NCI-H748 (cell line): ENCODE results near the gene OPALIN.

Experiments used
- DNase-seq: peaks from one replicate; lab custom pipeline; 2025; ENCODE audit not compliant: unreplicated experiment; lab: John Stamatoyannopoulos, UW

Gene OPALIN

GRCh38 chr10:96305019-96305418, 53.8 kb downstream of the OPALIN start:
- DNase-seq = no peak

DNA sequence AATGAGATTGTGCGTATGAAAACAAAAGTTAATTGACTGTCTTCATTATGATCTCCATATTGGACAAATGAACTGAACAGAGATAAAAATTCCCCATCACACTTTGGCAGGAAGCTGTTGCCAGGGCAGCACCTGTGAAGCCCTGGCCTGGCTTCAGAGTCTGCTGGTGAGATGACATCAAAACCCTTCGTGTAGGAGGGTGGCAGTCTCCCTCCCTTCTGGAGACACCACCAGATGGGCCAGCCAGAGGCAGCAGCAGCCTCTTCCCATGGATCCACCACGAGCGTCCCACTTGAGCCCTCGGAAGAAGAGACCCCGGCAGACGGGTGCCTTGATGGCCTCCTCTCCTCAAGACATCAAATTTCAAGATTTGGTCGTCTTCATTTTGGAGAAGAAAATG, 54.6 kb downstream of the OPALIN start, which contains the start of gene DNTT:
DNTT (plus strand) TSS at position 205 of the 400 bp plus-strand sequence; CDS start at position 269, 64 bp downstream.
- DNase-seq = no peak

DNA sequence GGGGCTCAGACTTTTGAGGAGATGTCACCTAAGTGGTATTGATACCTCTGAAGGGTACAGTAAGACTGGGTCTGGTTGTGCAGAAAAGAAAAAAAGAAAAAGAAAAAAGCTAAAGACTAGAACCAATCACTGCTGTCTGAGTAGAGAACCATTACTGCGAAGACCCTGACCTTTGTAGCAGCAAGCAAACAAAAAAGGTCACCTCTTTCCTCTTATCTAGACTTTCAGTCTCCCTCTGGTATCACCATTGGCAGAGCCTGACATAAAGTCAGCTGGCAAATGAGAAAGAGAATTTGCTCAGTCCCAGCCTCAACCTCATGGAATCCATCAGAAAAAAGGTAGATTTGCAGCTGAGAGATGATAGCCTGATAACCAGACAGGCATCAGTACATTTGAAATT, 57.2 kb downstream of the OPALIN start:
- DNase-seq = peak; percentile 1

GRCh38 chr10:96299383-96299782, 59.4 kb downstream of the OPALIN start:
- DNase-seq = no peak

DNA sequence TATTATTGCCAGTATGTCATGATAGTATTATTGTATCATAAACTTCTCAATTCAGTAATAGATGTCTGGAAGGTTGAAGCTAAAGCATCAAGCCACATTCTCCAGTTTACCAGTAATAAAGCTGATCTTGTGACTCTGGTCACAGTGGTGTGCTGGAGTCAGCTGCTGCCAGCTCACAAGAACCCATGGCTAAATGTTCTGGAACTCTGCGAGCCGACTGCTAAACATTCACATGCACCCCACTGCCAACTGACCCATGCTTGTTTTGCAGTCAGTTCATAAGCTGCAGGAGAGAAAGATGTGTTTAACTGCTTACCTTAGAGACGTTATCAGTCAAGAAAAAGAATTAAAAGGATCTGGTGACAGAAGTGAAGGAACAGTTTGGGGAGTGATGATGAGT, 60.4 kb downstream of the OPALIN start:
- no peak for DNase-seq

- no peak for DNase-seq
Measured at GRCh38 chr10:96297486-96297885, 61.3 kb downstream of the OPALIN start.

DNA sequence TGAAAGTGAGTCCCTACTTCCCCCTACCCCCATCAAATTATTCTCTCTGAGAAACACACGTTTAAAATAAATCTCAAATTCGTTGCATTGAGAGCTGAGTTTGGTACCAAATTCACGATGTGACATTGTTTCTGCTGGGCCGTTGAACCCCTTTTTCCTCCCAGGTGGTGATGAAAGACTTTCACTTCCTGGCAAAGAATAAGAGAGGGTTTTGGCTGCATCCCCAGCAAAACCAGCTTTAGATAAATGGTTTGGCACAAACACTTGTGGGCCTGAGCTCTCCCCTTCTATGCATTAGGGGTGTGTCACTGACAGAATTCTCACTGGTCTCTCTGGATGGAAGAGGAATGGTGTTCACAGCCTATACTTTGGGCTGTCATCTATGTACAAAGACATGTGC, 63.3 kb downstream of the OPALIN start:
- no peak for DNase-seq
